HepG2 (cell line): ENCODE results near the gene BRD2. TPM values are rescaled to one million over a fixed set of nuclear protein-coding genes. Genes with fewer than 3 reads are reported as not detected.

Experiments
- ATRX ChIP-seq: sonication (generic); formaldehyde crosslinking; IDR thresholded peaks from 2 replicates; pipeline ENCODE4 v1.4.0; 2020; ENCODE audit warnings: missing genetic modification reagents, borderline replicate concordance
- DR1 ChIP-seq: sonication (generic); formaldehyde crosslinking; IDR thresholded peaks from 2 replicates; pipeline ENCODE4 v1.8.0; 2021; ENCODE audit warnings: mild to moderate bottlenecking, missing genetic modification reagents, inconsistent platforms
- ETV5 ChIP-seq: IDR thresholded peaks from 2 replicates; pipeline ENCODE4 v1.6.1; 2018; ENCODE audit warnings: missing biosample characterization, missing genetic modification reagents, inconsistent platforms, borderline replicate concordance
- GATA4 ChIP-seq: sonication (generic); IDR thresholded peaks from 2 replicates; pipeline ENCODE4 v1.6.1; 2016; ENCODE audit warnings: antibody characterized with exemption, low read depth, borderline replicate concordance
- HMG20A ChIP-seq: IDR thresholded peaks from 2 replicates; pipeline ENCODE4 v1.6.1; 2016; ENCODE audit warnings: borderline replicate concordance
- KDM5B ChIP-seq: sonication (generic); formaldehyde crosslinking; IDR thresholded peaks from 2 replicates; pipeline ENCODE4 v1.4.0; 2020; ENCODE audit warnings: missing genetic modification reagents, mild to moderate bottlenecking, borderline replicate concordance
- KDM6A ChIP-seq: IDR thresholded peaks from 2 replicates; pipeline ENCODE4 v1.6.1; 2016; ENCODE audit warnings: low read depth
- MLLT10 ChIP-seq: sonication (generic); formaldehyde crosslinking; IDR thresholded peaks from 2 replicates; pipeline ENCODE4 v1.4.0; 2020; ENCODE audit warnings: missing genetic modification reagents
- RXRB ChIP-seq: IDR thresholded peaks from 2 replicates; pipeline ENCODE4 v1.6.1; 2016; ENCODE audit warnings: borderline replicate concordance, missing genetic modification reagents, missing compliant biosample characterization
- SAFB2 ChIP-seq: sonication (generic); formaldehyde crosslinking; IDR thresholded peaks from 2 replicates; pipeline ENCODE4 v1.5.1; 2020; ENCODE audit warnings: missing genetic modification reagents, low read depth, mild to moderate bottlenecking, borderline replicate concordance
- SOX13 ChIP-seq, 3 experiments: fragments of 450-650 bp in 1 of 3; sonication (generic) in 1 of 3; formaldehyde crosslinking in 1 of 3; IDR thresholded peaks in 2 of 3; conservative IDR thresholded peaks in 1 of 3; 2 replicates each; pipeline versions ENCODE4 v1.5.0 to v1.6.1; 2016 to 2020; ENCODE audit warnings: antibody characterized with exemption in 1 of 3, mild to moderate bottlenecking in 1 of 3, missing compliant biosample characterization in 1 of 3, missing genetic modification reagents in 1 of 3, moderate library complexity in 1 of 3
- SYNCRIP ChIP-seq: fragments of 200-400 bp; formaldehyde crosslinking; IDR thresholded peaks from 2 replicates; pipeline ENCODE4 v1.6.1; 2018; ENCODE audit warnings: mild to moderate bottlenecking, low read depth, low read length; ENCODE audit not compliant: insufficient read depth
- ZFP36L2 ChIP-seq: sonication (generic); formaldehyde crosslinking; IDR thresholded peaks from 2 replicates; pipeline ENCODE4 v1.4.0; 2020; ENCODE audit warnings: missing genetic modification reagents
- ZFX ChIP-seq: sonication (generic); formaldehyde crosslinking; IDR thresholded peaks from 2 replicates; pipeline ENCODE4 v1.4.0; 2020; ENCODE audit warnings: mild to moderate bottlenecking, low read depth, missing genetic modification reagents, moderate library complexity
- ZNF136 ChIP-seq: sonication (generic); formaldehyde crosslinking; IDR thresholded peaks from 2 replicates; pipeline ENCODE4 v1.8.1; 2022; ENCODE audit warnings: low read depth, mild to moderate bottlenecking, moderate library complexity, missing genetic modification reagents
- ZNF274 ChIP-seq: sonication (generic); formaldehyde crosslinking; IDR thresholded peaks from 2 replicates; pipeline ENCODE4 v1.5.1; 2020; ENCODE audit warnings: mild to moderate bottlenecking, missing genetic modification reagents
- ZNF615 ChIP-seq: sonication (generic); formaldehyde crosslinking; IDR thresholded peaks from 2 replicates; pipeline ENCODE4 v1.5.0; 2020; ENCODE audit warnings: mild to moderate bottlenecking, missing genetic modification reagents, borderline replicate concordance
- ZNF672 ChIP-seq: sonication (generic); formaldehyde crosslinking; IDR thresholded peaks from 2 replicates; pipeline ENCODE4 v1.8.1; 2022; ENCODE audit warnings: missing genetic modification reagents
- polyA plus RNA-seq, 8 experiments: library from polyadenylated mRNA; depleted of rRNA in 3 of 8; stranded (reverse) in 7 of 8; unstranded in 1 of 8; fragments of >200 nt; fragmentation: Illumina TruSeq in 4 of 8; extraction: Trizol in 4 of 8; gene quantifications; 2 replicates each; pipeline versions ENCODE4 v1.2.1 to v1.2.3, GENCODE V29; 2011 to 2016; ENCODE audit warnings: low read depth in 4 of 8, missing spikeins in 1 of 8, mixed read lengths in 1 of 8; ENCODE audit not compliant: insufficient read depth in 1 of 8
- total RNA-seq, 5 experiments: library from RNA; depleted of rRNA; stranded (reverse); fragments of >200 nt; fragmentation: Illumina TruSeq; extraction: Trizol; gene quantifications; 2 replicates each; pipeline ENCODE4 v1.2.3, GENCODE V29; 2016; ENCODE audit warnings: low read depth in 1 of 5
- TF ChIP-seq, protein P1 (sequence below): IDR thresholded peaks from 2 replicates; pipeline ENCODE4 v1.4.0; 2020; ENCODE audit warnings: mild to moderate bottlenecking, missing genetic modification reagents
- TF ChIP-seq, protein P2 (sequence below): sonication (generic); formaldehyde crosslinking; IDR thresholded peaks from 2 replicates; pipeline ENCODE4 v1.4.0; 2020; ENCODE audit warnings: missing genetic modification reagents
- TF ChIP-seq, protein P3 (sequence below), 2 experiments: sonication (generic) in 1 of 2; formaldehyde crosslinking in 1 of 2; IDR thresholded peaks; 2 replicates each; pipeline versions ENCODE4 v1.5.1 to v1.6.1; 2011 to 2020; ENCODE audit warnings: borderline replicate concordance in 1 of 2, low read depth in 1 of 2, low read length in 1 of 2, mild to moderate bottlenecking in 1 of 2, missing genetic modification reagents in 1 of 2, moderate library complexity in 1 of 2

The BRD2 gene
- total and polyA plus RNA-seq, 2 of the 13 experiments (the other 11 are each of a cell fraction or from before 2014, with no cell fraction given): 143 to 202 TPM

DNA sequence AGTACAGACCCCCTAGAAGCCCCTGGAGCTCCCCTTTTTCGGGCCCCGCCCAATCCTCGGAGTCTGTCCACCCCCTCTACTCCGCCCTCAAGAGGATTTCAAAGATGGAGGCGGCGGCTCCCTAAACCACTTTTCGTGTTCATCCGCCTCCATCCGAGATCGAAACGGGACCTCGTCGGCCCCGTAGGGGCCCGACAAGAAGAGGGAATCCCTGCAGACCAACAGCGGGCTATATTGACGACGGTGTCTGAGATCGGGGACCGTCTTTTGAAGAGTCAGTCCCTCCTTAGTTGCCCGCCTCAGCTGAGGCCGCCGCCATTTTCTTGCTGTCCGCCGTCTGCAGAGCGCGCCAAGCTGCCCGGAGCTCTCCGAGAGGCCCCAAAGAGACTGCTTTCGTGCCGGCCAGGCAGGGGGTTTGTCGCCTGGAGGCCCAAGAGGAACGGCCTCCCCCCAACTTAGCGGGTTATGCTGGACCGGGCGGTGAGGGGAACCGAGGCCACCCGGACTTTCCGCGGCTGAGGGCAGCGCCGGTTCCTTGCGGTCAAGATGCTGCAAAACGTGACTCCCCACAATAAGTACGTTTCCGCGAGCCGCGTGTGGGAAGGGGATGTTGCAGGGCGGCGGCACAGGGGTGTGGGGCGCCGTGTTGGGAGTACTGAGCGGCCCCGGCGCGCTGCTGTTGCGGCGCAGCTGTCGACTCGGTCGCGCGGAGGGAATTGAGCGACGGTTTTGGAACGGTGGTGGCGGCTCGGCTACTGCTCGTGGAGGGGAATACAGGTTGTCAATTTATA, 4.2 kb downstream of the BRD2 start (continued):
- TF ChIP-seq, protein P1, sequence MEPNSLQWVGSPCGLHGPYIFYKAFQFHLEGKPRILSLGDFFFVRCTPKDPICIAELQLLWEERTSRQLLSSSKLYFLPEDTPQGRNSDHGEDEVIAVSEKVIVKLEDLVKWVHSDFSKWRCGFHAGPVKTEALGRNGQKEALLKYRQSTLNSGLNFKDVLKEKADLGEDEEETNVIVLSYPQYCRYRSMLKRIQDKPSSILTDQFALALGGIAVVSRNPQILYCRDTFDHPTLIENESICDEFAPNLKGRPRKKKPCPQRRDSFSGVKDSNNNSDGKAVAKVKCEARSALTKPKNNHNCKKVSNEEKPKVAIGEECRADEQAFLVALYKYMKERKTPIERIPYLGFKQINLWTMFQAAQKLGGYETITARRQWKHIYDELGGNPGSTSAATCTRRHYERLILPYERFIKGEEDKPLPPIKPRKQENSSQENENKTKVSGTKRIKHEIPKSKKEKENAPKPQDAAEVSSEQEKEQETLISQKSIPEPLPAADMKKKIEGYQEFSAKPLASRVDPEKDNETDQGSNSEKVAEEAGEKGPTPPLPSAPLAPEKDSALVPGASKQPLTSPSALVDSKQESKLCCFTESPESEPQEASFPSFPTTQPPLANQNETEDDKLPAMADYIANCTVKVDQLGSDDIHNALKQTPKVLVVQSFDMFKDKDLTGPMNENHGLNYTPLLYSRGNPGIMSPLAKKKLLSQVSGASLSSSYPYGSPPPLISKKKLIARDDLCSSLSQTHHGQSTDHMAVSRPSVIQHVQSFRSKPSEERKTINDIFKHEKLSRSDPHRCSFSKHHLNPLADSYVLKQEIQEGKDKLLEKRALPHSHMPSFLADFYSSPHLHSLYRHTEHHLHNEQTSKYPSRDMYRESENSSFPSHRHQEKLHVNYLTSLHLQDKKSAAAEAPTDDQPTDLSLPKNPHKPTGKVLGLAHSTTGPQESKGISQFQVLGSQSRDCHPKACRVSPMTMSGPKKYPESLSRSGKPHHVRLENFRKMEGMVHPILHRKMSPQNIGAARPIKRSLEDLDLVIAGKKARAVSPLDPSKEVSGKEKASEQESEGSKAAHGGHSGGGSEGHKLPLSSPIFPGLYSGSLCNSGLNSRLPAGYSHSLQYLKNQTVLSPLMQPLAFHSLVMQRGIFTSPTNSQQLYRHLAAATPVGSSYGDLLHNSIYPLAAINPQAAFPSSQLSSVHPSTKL (CRISPR knock-in tag): 0 out of 2 replicates have a peak, but pooled peaks have one; percentile 7
- TF ChIP-seq, protein P2, sequence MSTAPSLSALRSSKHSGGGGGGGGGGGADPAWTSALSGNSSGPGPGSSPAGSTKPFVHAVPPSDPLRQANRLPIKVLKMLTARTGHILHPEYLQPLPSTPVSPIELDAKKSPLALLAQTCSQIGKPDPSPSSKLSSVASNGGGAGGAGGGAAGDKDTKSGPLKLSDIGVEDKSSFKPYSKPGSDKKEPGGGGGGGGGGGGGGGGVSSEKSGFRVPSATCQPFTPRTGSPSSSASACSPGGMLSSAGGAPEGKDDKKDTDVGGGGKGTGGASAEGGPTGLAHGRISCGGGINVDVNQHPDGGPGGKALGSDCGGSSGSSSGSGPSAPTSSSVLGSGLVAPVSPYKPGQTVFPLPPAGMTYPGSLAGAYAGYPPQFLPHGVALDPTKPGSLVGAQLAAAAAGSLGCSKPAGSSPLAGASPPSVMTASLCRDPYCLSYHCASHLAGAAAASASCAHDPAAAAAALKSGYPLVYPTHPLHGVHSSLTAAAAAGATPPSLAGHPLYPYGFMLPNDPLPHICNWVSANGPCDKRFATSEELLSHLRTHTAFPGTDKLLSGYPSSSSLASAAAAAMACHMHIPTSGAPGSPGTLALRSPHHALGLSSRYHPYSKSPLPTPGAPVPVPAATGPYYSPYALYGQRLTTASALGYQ (CRISPR knock-in tag): no peak
- TF ChIP-seq ZFP36L2 (CRISPR knock-in tag) (no peak), ETV5 (no peak), ATRX (CRISPR knock-in tag) (no peak), ZNF615 (CRISPR knock-in tag) (no peak), MLLT10 (CRISPR knock-in tag) (peak; percentile 76), SAFB2 (CRISPR knock-in tag) (no peak; the same call in 1 of the 2 replicates), ZNF672 (CRISPR knock-in tag) (0 out of 2 replicates have a peak, but pooled peaks have one; percentile 36), KDM5B (no peak), SYNCRIP (no peak), SOX13 (IDR thresholded peaks at IDR 0.05) (no peak), SOX13 (CRISPR knock-in tag; conservative IDR thresholded peaks at IDR 0.05 in 1 of 2, IDR thresholded peaks at IDR 0.05 in 1 of 2) (no peak), ZFX (CRISPR knock-in tag) (peak; percentile 47), HMG20A (CRISPR knock-in tag) (no peak), KDM6A (CRISPR knock-in tag) (no peak), RXRB (no peak), GATA4 (no peak; the same call in 1 of the 2 replicates), DR1 (CRISPR knock-in tag) (no peak; the same call in 1 of the 2 replicates), ZNF136 (CRISPR knock-in tag) (no peak), ZNF274 (CRISPR knock-in tag) (no peak; the same call in 1 of the 2 replicates)
- TF ChIP-seq, protein P3, sequence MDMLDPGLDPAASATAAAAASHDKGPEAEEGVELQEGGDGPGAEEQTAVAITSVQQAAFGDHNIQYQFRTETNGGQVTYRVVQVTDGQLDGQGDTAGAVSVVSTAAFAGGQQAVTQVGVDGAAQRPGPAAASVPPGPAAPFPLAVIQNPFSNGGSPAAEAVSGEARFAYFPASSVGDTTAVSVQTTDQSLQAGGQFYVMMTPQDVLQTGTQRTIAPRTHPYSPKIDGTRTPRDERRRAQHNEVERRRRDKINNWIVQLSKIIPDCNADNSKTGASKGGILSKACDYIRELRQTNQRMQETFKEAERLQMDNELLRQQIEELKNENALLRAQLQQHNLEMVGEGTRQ (IDR thresholded peaks at IDR 0.05; ENCODE audit: low read depth, low read length): no peak
- TF ChIP-seq, protein P3 (CRISPR knock-in tag; IDR thresholded peaks at IDR 0.05; ENCODE audit: borderline replicate concordance): no peak
